A673 (cell line): ENCODE measurements around the gene AFG3L2. TPM values are rescaled to one million over a fixed set of nuclear protein-coding genes. Genes with fewer than 3 reads are reported as not detected.

Experiments used
- BruUV-seq: library from RNA; stranded (reverse); fragments of 400-500 nt; replicated peaks from 2 replicates; lab custom pipeline; 2021; lab: Mats Ljungman, UMichigan
- CTCF ChIA-PET: fragments of 300-600 bp; sonication (Branson Sonifier 250); formaldehyde crosslinking; loops from one replicate; lab custom pipeline; 2022; ENCODE audit warnings: antibody characterized with exemption; lab: Charles Lee
- POLR2A ChIA-PET: fragments of 300-600 bp; sonication (Branson Sonifier 250); formaldehyde crosslinking; loops from one replicate; lab custom pipeline; 2022; ENCODE audit warnings: antibody characterized with exemption; ENCODE audit not compliant: low non-redundant PET; lab: Charles Lee
- DNase-seq: peaks from one replicate; pipeline ENCODE4 v3.0.0-alpha.2; 2015; ENCODE audit warnings: low spot score
- H3K27ac ChIP-seq: fragments of 200-600 bp; sonication (generic); 2 replicates; pipeline ENCODE4 v1.5.1; 2016; ENCODE audit warnings: mixed run types, low read depth, mild to moderate bottlenecking, mixed read lengths, antibody characterized with exemption, low read length; ENCODE audit not compliant: poor library complexity, severe bottlenecking
- H3K27me3 ChIP-seq: fragments of 200-600 bp; sonication (generic); replicated peaks from 2 replicates; pipeline ENCODE4 v1.6.1; 2017; ENCODE audit warnings: mixed run types, low read depth, mild to moderate bottlenecking, mixed read lengths, antibody characterized with exemption, low read length; ENCODE audit not compliant: insufficient read depth, poor library complexity
- H3K36me3 ChIP-seq: fragments of 200-600 bp; sonication (generic); 2 replicates; pipeline ENCODE4 v1.6.1; 2016; ENCODE audit warnings: mixed run types, mild to moderate bottlenecking, mixed read lengths, antibody characterized with exemption, low read length; ENCODE audit not compliant: insufficient read depth, poor library complexity, severe bottlenecking
- H3K4me1 ChIP-seq: fragments of 200-600 bp; sonication (generic); 2 replicates; pipeline ENCODE4 v1.6.1; 2017; ENCODE audit warnings: mixed run types, mild to moderate bottlenecking, mixed read lengths, antibody characterized with exemption, low read length; ENCODE audit not compliant: insufficient read depth, poor library complexity, severe bottlenecking
- H3K4me3 ChIP-seq: fragments of 200-600 bp; sonication (generic); 2 replicates; pipeline ENCODE4 v1.5.1; 2016; ENCODE audit warnings: low read depth, mixed run types, mild to moderate bottlenecking, mixed read lengths, low read length; ENCODE audit not compliant: poor library complexity, severe bottlenecking
- H3K9me3 ChIP-seq: fragments of 200-600 bp; sonication (generic); 2 replicates; pipeline ENCODE4 v1.6.1; 2016; ENCODE audit warnings: mixed run types, low read depth, mild to moderate bottlenecking, mixed read lengths, antibody characterized with exemption, low read length; ENCODE audit not compliant: poor library complexity, severe bottlenecking
- CTCF ChIP-seq: fragments of 300-800, 200-600 bp; sonication (generic); conservative IDR thresholded peaks from 2 replicates; pipeline ENCODE4 v1.5.1; 2017; ENCODE audit warnings: low read depth, mild to moderate bottlenecking, antibody characterized with exemption, low read length, moderate library complexity, mixed read lengths
- EZH2 ChIP-seq: fragments of 200-600 bp; sonication (generic); IDR thresholded peaks from 2 replicates; pipeline ENCODE4 v1.6.1; 2017; ENCODE audit warnings: borderline replicate concordance, low read depth, mild to moderate bottlenecking, mixed read lengths, antibody characterized with exemption, low read length; ENCODE audit not compliant: poor library complexity, severe bottlenecking
- intact Hi-C: fragments of 100-400 bp; cut with micrococcal nuclease; formaldehyde crosslinking; loops from one replicate; pipeline ENCODE4 v1.10.0; 2022; ENCODE audit not compliant: unreplicated experiment
- total RNA-seq: library from RNA; stranded (reverse); gene quantifications from 2 replicates; pipeline ENCODE4 v1.2.3, GENCODE V29; 2021

Gene AFG3L2
- total RNA-seq, 1 experiment from 2014 or later = 72.7 TPM

- intact Hi-C loops = no loop called here
- Histone ChIP-seq H3K27me3 (no peaks in the 10 kb centered on the region), H3K27ac (no peak overlapping the region), H3K36me3 (no peaks in the 10 kb centered on the region), H3K4me1 (no peaks in the 10 kb centered on the region), H3K9me3 (no peaks in the 10 kb centered on the region), H3K4me3 (no peak overlapping the region)
- DNase-seq = no peak
- ChIA-PET POLR2A (no interaction called here), CTCF (no interaction called here)
- TF ChIP-seq CTCF = no peak
- no peak for TF ChIP-seq EZH2
- no TSS peak for BruUV-seq
Measured at GRCh38 chr18:12296087-12296403, 81.0 kb downstream of the AFG3L2 start.

GRCh38 chr18:12295389-12296086 is 81.5 kb downstream of the AFG3L2 start:
- DNase-seq = no peak
- Histone ChIP-seq H3K27ac (no peak overlapping the region), H3K4me3 (no peak overlapping the region), H3K27me3 (no peaks in the 10 kb centered on the region), H3K36me3 (no peaks in the 10 kb centered on the region), H3K4me1 (no peaks in the 10 kb centered on the region), H3K9me3 (no peaks in the 10 kb centered on the region)
- no TSS peak for BruUV-seq
- CTCF ChIA-PET = no interaction called here
- intact Hi-C loops = loop anchor here (2.0 kb wide), 1 partner anchor 21 kb away; no protein-coding TSS in a partner anchor
- POLR2A ChIA-PET = interaction anchor here (0.6 kb wide), 1 partner anchor 10 kb away, joined by 3 read pairs; no protein-coding TSS in a partner anchor
- TF ChIP-seq EZH2 = no peak
- no peak for TF ChIP-seq CTCF

GRCh38 chr18:12293831-12294230 is 83.2 kb downstream of the AFG3L2 start:
- Histone ChIP-seq H3K4me1 (peaks cover 4% of the 10 kb centered on the region), H3K27ac (no peak overlapping the region), H3K36me3 (no peaks in the 10 kb centered on the region), H3K4me3 (no peak overlapping the region), H3K9me3 (no peaks in the 10 kb centered on the region), H3K27me3 (no peaks in the 10 kb centered on the region)
- TF ChIP-seq EZH2 (no peak), CTCF (no peak)
- intact Hi-C loops = loop anchor here (2.0 kb wide), 1 partner anchor 19 kb away; no protein-coding TSS in a partner anchor
- ChIA-PET POLR2A (no interaction called here), CTCF (interaction anchor here (0.8 kb wide), 1 partner anchor 22 kb away, joined by 10 read pairs; no protein-coding TSS in a partner anchor)
- no TSS peak for BruUV-seq
- no peak for DNase-seq
